ENCODE measurements around the gene ACTR1A.
"Not testable (repeated sequence)": the region's sequence is repeated elsewhere in the genome, so short reads cannot be mapped to it uniquely, and the experiment has no call there.

The ACTR1A gene

DNA sequence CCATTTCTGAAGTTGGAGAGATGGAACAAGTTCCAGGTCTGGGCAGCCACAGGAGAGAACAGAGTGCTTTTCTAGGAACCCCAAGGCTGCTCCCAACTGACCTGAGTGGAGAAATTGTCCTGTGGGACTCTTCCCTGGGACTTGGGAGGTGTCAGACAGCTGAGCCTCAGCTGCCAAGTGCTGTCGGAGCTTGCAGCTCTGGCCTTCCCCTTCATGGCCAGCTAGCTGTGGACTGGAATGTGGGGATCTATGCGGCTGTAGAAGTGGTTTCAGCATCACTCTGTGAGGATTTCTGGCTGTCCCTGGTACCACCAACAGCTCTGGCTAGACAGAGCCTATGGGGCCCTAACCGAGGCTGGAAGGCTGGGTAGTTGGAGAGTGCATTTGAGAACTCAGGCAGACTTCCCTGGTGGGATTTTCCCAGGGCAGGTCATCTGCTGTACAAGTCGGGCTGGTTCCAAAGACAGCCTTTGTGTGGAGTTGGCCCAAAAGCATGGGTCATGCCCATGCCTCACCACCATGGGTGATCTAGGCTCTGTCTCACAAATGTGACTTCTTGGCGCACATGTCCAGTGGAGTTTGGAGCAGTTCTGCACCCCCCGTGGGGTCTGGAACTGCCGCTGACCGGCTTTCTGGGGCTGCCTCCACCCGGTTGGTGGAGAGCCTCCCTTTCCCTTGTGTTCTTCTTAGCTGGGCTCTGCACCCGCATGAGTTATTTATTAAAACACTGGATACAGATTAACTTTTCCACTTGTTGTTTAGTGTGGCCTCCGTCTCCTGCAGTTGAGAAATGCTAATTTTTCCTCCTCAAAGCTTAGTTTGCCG lies 12.2 kb upstream of the ACTR1A start:
- no peak for DNase-seq

DNA sequence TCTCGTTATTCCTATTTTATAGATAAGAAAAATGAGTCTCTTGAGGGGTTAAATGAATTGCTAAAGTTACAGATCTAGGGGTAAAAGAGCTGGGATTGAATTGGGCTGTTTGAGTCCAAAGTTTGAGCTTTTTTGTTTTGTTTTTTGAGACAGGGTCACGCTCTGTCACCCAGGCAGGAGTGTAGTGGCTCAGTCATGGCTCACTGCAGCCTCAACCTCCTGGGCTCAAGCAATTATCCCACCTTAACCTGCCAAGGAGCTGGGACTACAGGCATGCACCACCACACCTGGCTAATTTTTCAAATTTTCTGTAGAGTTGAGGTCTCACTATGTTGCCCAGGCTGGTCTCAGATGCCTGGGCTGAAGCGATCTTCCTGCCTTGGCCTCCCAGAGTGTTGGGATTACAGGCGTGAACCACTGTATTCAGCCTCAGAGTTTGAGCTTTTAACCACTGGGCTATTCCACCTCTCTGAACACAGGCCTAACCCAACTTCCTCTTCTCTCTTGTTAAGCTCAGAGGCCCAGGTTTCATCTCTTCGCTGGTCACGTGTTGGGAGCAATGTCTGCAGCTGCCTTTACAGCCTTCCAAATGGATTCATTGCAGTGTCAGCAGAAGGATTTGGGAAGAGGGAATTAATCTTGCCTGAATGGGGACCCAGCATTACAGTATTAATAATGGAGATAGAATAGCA lies 9.2 kb upstream of the ACTR1A start:
- DNase-seq = peak in 1 of 2 donors; percentile 30

- DNase-seq = peak in 1 of 2 donors; percentile 2
Measured at GRCh38 chr10:102509387-102509786, 6.9 kb upstream of the ACTR1A start.

DNA sequence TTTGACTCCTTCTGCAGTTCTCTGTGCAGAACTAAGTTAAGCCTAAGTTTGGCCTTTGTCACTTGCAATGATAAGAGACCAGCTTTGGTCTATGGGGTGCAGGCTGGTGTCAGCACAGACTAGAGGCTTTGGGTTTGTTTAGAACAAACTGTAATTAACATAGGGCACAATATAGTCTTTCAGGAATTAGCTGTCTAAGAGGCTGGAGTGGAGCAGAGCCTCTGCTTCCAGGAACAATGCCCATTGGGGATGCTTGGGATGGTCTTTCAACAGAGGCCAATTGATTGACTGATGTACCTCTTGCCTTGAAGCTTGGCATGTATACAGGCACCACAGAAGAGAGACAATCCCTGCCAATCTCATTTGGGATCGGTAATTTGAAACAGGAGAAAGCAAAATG lies 6.0 kb upstream of the ACTR1A start:
- no peak for DNase-seq

DNA sequence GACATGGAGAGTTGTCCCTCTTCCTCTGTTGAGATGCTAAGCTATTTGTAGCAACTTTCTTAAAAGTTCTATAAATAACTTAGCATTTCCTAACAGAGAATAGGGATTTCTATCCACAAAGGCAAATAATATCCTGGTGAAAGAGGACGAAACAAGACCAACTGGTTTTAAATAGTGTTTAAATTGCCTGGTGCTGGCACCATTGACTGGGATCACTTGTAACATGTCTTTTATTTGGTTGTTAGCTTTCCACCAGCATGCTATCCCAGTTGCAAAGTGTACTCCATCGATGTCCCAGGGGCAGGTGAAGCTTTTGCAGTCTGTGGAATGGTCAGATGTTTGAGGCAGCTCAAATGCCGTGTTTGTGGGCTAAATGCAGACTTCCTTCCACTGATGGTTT lies 5.0 kb upstream of the ACTR1A start:
- no peak for DNase-seq

DNA sequence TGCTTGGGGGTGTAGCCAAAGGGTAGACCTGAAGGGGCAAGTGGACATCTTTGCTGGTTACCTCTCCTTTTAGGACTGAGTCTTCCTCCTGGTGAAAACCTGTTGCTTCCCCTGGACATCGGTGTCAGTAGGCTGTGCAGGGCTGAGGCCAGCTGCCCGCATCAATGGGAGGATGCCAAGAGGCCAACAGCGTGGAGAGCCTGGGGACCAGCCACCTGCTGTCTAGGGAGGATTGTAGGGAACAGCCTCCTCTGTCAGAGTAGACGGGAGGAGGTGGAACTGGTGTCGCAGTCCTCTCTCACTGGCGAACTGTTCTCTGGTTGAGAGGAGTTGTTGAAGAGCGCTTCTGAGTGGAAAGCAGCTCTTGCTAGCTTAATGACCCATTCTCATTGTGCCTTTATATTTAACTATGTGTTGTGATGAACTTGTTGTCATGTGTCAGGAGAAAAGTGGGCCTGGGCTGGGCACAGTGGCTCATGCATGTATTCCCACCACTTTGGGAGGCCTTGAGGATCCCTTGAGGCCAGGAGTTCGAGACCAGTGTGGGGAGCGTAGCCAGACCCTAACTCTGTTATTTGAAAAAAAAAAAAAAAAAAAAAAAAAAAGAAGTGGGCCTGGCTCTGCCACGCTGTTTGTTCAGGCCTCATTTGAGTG lies 3.1 kb upstream of the ACTR1A start:
- no peak for DNase-seq

DNA sequence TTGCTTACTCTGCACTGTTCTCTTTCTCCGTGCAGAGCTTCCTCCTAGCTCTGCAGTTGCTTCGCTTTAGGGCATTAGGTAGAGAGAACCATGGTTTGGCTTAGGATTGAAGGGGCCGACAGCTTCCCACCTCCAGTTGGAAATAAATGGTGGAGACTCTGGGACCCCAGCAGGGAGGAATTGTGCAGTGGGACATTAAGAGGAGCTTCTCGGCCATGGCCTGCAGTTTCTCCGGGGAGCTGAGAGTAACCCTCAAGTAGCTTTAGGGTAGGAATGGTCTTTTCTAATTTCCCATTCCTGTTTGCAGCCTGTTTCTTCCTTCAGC lies 2.4 kb upstream of the ACTR1A start:
- no peak for DNase-seq

GRCh38 chr10:102504179-102504975 lies 1.9 kb upstream of the ACTR1A start:
- peak; percentile 1 to 26 for DNase-seq

DNA sequence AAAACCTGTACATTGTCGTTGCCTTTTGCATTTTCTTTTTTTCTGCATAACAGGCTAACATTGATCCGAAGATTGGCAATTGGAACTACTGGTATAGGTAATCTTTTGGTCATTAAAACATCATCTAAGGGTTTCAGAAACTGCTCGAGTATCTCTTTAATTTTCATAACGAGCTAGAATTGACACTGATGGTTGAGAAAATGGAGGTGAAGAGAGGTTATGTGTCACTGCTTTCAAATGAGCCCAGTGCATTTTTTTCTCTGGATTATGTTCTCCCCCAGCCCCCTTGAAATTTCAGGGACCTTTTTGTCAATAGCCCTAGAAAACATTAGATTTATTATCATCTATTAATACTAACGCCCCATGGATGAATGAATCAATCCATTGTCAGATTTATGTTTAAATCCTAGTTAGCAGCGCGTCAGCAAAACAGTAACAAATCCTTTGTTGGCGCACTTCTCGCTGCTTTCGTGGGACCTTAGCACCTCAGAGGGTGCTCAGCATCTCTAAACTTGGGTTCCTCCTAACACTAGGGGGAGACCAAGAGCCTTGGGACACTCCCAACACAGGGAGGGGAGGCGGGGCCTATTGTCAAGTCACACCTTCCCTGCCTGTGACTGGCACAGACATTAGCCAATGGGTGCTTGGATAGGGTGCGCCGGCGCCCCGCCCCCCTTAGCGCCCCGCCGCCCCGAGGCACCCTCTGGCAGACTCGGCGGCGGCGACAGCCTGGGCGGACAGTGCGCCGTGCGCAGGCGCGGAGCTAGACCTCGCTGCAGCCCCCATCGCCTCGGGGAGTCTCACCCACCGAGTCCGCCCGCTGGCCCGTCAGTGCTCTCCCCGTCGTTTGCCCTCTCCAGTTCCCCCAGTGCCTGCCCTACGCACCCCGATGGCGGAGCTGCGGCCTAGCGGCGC lies 1.0 kb upstream of the ACTR1A start, which contains the start of gene SUFU:
Gene SUFU, plus strand, starts transcription at position 709 of the 915 bp plus-strand sequence. Its CDS starts 181 bp downstream, at position 890.
- DNase-seq = peak; percentile 99 to 100

DNA sequence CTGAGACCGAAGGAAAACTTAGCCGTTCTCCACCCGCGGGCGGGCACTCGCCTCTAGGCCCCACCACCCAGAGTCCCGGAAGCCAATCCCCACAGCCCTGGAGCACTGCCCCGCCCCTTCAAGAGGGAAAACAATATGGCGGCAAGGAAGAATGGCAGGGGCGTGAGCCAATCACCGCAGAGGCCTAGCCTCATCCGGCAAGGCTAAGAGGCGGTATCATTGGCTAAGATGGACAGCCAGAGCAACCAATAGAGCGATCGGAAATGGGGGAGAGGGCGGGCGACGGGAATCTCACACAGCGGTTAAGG lies 529 bp downstream of the ACTR1A start:
- peak; percentile 99 for DNase-seq

- DNase-seq = no peak
Measured at GRCh38 chr10:102501201-102502028, 1.1 kb downstream of the ACTR1A start.

- not testable (repeated sequence) for DNase-seq
Measured at GRCh38 chr10:102500686-102501085, 1.8 kb downstream of the ACTR1A start.

GRCh38 chr10:102499356-102499755 lies 3.2 kb downstream of the ACTR1A start:
- DNase-seq = no peak

GRCh38 chr10:102497545-102497944 lies 5.0 kb downstream of the ACTR1A start:
- no peak for DNase-seq

GRCh38 chr10:102493771-102494170 lies 8.7 kb downstream of the ACTR1A start:
- no peak for DNase-seq

- DNase-seq = no peak
Measured at GRCh38 chr10:102492983-102493382, 9.5 kb downstream of the ACTR1A start.

- no peak for DNase-seq
Measured at GRCh38 chr10:102492344-102492939, 10.1 kb downstream of the ACTR1A start.

- DNase-seq = no peak
Measured at GRCh38 chr10:102491136-102491535, 11.4 kb downstream of the ACTR1A start.

DNA sequence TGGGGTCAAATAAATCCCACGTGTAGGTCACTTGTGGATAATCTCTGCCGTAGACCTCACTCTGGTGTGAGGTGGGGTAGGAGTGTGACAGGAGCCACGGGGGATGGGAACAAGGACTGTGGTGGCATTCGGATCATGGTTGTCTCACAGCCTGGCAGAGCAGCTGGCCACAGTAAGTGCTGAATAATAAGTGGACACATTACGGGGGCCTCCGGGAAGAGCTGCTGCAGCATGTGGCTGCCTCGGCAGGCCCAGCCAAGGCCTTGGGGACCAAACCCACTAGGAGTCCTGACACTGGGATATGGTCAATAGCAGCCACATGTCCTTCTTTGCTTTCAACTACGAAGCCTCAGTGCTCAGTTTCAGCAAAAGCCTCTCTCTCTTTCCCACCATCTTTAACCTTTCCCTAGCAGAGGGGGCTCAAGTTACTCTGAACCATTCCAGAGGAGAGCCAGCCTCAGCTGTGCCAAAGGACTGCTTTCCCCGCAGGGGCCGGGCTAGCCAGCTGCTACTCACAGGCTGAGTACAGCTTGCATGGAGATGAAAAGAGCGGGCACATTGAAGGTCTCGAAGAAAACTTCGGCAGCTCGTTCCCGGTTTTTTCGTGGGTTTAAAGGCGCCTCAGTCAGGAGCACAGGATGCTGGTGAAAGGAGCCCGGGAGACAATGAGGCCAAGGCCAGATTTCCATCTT lies 17.3 kb downstream of the ACTR1A start:
- DNase-seq = no peak

GRCh38 chr10:102484021-102484420 lies 18.5 kb downstream of the ACTR1A start:
- DNase-seq = no peak
